HepG2 (cell line): ENCODE data around the gene RAD23A. TPM values are rescaled to one million over a fixed set of nuclear protein-coding genes. Genes with fewer than 3 reads are reported as not detected.
A peak's percentile ranks its signal among the peaks of the same experiment; 100 is the strongest.

Experiments
- ARHGAP35 ChIP-seq: sonication (generic); formaldehyde crosslinking; IDR thresholded peaks from 2 replicates; pipeline ENCODE4 v1.9.0; 2022; ENCODE audit warnings: mild to moderate bottlenecking, inconsistent platforms, moderate library complexity, missing genetic modification reagents, borderline replicate concordance
- ETV5 ChIP-seq: IDR thresholded peaks from 2 replicates; pipeline ENCODE4 v1.6.1; 2018; ENCODE audit warnings: missing biosample characterization, missing genetic modification reagents, inconsistent platforms, borderline replicate concordance
- FOXA3 ChIP-seq: IDR thresholded peaks from 2 replicates; pipeline ENCODE4 v1.6.1; 2016; ENCODE audit warnings: missing genetic modification reagents, missing compliant biosample characterization
- HOXA9 ChIP-seq: sonication (generic); formaldehyde crosslinking; IDR thresholded peaks from 2 replicates; pipeline ENCODE4 v1.8.1; 2022; ENCODE audit warnings: missing genetic modification reagents, mild to moderate bottlenecking, moderate library complexity, borderline replicate concordance
- ZNF563 ChIP-seq: sonication (generic); formaldehyde crosslinking; IDR thresholded peaks from 2 replicates; pipeline ENCODE4 v1.8.0; 2022; ENCODE audit warnings: mild to moderate bottlenecking, moderate library complexity, missing genetic modification reagents
- ZNF720 ChIP-seq: sonication (generic); formaldehyde crosslinking; IDR thresholded peaks from 2 replicates; pipeline ENCODE4 v1.4.0; 2020; ENCODE audit warnings: missing genetic modification reagents
- ZSCAN22 ChIP-seq: sonication (generic); formaldehyde crosslinking; IDR thresholded peaks from 2 replicates; pipeline ENCODE4 v1.4.0; 2020; ENCODE audit warnings: mild to moderate bottlenecking, missing genetic modification reagents
- polyA plus RNA-seq, 8 experiments: library from polyadenylated mRNA; depleted of rRNA in 3 of 8; stranded (reverse) in 7 of 8; unstranded in 1 of 8; fragments of >200 nt; fragmentation: Illumina TruSeq in 4 of 8; extraction: Trizol in 4 of 8; gene quantifications; 2 replicates each; pipeline versions ENCODE4 v1.2.1 to v1.2.3, GENCODE V29; 2011 to 2016; ENCODE audit warnings: low read depth in 4 of 8, missing spikeins in 1 of 8, mixed read lengths in 1 of 8; ENCODE audit not compliant: insufficient read depth in 1 of 8
- total RNA-seq, 5 experiments: library from RNA; depleted of rRNA; stranded (reverse); fragments of >200 nt; fragmentation: Illumina TruSeq; extraction: Trizol; gene quantifications; 2 replicates each; pipeline ENCODE4 v1.2.3, GENCODE V29; 2016; ENCODE audit warnings: low read depth in 1 of 5
- TF ChIP-seq, protein P1 (sequence below): sonication (generic); formaldehyde crosslinking; IDR thresholded peaks from 2 replicates; pipeline ENCODE4 v1.8.1; 2023; ENCODE audit warnings: missing genetic modification reagents, inconsistent platforms, borderline replicate concordance
- TF ChIP-seq, protein P2 (sequence below): sonication (generic); formaldehyde crosslinking; IDR thresholded peaks from 2 replicates; pipeline ENCODE4 v1.8.0; 2022; ENCODE audit warnings: missing genetic modification reagents, low read depth, mild to moderate bottlenecking, borderline replicate concordance
- TF ChIP-seq, protein P3 (sequence below): sonication (generic); formaldehyde crosslinking; IDR thresholded peaks from 2 replicates; pipeline ENCODE4 v1.5.1; 2020; ENCODE audit warnings: missing genetic modification reagents, mild to moderate bottlenecking, borderline replicate concordance
- TF ChIP-seq, protein P4 (sequence below): sonication (generic); formaldehyde crosslinking; IDR thresholded peaks from 2 replicates; pipeline ENCODE4 v1.4.0; 2020; ENCODE audit warnings: missing genetic modification reagents
- TF ChIP-seq, protein P5 (sequence below): sonication (generic); formaldehyde crosslinking; IDR thresholded peaks from 2 replicates; pipeline ENCODE4 v1.8.0; 2022; ENCODE audit warnings: mild to moderate bottlenecking, missing genetic modification reagents; ENCODE audit not compliant: insufficient replicate concordance
- TF ChIP-seq, protein P6 (sequence below): sonication (generic); formaldehyde crosslinking; IDR thresholded peaks from 2 replicates; pipeline ENCODE4 v1.4.0; 2020; ENCODE audit warnings: missing genetic modification reagents

Gene RAD23A
- total and polyA plus RNA-seq, 2 of the 13 experiments (the other 11 are each of a cell fraction or from before 2014, with no cell fraction given) = 42.5 to 54.2 TPM

DNA sequence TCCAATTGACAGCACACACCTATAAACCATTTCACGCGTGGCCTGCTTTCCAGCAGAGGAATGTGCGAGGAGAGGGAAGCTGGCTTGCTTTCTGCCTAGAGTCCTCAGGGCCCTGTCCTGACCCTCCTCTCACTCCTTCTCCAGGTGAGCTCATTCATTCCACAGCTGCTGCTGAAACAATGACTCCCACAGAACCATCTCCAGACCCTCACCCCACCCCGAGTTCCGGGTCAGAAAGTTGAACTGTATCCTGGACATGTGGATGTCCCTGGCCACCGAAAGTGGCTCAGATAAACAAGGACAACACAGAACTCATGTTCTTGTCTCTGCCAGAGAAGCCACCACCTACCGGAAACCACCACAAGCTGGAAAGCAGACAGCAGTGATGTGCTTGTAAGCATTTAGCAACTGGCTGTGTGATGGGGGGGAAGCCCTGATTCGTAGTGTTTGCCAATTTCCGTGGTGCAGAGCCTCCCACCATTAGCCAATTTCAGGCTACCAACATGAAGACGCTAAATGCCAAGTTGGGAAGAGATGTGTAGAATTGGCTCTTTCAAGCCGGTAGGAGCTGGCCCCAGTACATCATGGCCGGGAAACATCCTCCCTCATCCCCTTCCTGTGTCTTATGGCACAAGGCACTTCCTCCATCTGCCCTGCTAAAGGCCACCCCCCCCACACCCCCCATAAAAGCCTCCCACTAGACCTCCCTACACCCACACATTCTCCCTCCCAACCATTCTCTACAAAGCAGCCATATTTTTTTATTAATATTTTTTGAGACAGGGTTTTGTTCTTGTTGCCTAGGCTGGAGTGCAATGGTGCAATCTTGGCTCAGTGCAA is 31.6 kb upstream of the RAD23A start (continued):
- TF ChIP-seq, protein P1, sequence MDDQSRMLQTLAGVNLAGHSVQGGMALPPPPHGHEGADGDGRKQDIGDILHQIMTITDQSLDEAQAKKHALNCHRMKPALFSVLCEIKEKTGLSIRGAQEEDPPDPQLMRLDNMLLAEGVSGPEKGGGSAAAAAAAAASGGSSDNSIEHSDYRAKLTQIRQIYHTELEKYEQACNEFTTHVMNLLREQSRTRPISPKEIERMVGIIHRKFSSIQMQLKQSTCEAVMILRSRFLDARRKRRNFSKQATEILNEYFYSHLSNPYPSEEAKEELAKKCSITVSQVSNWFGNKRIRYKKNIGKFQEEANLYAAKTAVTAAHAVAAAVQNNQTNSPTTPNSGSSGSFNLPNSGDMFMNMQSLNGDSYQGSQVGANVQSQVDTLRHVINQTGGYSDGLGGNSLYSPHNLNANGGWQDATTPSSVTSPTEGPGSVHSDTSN = no peak
- TF ChIP-seq ETV5 (CRISPR knock-in tag) = peak; percentile 76; the same call in 1 of the 2 replicates
- TF ChIP-seq, protein P2, sequence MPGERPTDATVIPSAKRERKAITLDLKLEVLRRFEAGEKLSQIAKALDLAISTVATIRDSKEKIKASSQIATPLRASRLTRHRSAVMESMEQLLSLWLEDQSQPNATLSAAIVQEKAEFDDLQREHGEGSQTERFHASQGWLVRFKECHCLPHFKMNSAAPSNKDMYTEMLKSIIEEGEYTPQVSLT (CRISPR knock-in tag) = no peak
- TF ChIP-seq ARHGAP35 (CRISPR knock-in tag) = no peak
- TF ChIP-seq, protein P3, sequence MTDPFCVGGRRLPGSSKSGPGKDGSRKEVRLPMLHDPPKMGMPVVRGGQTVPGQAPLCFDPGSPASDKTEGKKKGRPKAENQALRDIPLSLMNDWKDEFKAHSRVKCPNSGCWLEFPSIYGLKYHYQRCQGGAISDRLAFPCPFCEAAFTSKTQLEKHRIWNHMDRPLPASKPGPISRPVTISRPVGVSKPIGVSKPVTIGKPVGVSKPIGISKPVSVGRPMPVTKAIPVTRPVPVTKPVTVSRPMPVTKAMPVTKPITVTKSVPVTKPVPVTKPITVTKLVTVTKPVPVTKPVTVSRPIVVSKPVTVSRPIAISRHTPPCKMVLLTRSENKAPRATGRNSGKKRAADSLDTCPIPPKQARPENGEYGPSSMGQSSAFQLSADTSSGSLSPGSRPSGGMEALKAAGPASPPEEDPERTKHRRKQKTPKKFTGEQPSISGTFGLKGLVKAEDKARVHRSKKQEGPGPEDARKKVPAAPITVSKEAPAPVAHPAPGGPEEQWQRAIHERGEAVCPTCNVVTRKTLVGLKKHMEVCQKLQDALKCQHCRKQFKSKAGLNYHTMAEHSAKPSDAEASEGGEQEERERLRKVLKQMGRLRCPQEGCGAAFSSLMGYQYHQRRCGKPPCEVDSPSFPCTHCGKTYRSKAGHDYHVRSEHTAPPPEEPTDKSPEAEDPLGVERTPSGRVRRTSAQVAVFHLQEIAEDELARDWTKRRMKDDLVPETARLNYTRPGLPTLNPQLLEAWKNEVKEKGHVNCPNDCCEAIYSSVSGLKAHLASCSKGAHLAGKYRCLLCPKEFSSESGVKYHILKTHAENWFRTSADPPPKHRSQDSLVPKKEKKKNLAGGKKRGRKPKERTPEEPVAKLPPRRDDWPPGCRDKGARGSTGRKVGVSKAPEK = no peak
- TF ChIP-seq, protein P4, sequence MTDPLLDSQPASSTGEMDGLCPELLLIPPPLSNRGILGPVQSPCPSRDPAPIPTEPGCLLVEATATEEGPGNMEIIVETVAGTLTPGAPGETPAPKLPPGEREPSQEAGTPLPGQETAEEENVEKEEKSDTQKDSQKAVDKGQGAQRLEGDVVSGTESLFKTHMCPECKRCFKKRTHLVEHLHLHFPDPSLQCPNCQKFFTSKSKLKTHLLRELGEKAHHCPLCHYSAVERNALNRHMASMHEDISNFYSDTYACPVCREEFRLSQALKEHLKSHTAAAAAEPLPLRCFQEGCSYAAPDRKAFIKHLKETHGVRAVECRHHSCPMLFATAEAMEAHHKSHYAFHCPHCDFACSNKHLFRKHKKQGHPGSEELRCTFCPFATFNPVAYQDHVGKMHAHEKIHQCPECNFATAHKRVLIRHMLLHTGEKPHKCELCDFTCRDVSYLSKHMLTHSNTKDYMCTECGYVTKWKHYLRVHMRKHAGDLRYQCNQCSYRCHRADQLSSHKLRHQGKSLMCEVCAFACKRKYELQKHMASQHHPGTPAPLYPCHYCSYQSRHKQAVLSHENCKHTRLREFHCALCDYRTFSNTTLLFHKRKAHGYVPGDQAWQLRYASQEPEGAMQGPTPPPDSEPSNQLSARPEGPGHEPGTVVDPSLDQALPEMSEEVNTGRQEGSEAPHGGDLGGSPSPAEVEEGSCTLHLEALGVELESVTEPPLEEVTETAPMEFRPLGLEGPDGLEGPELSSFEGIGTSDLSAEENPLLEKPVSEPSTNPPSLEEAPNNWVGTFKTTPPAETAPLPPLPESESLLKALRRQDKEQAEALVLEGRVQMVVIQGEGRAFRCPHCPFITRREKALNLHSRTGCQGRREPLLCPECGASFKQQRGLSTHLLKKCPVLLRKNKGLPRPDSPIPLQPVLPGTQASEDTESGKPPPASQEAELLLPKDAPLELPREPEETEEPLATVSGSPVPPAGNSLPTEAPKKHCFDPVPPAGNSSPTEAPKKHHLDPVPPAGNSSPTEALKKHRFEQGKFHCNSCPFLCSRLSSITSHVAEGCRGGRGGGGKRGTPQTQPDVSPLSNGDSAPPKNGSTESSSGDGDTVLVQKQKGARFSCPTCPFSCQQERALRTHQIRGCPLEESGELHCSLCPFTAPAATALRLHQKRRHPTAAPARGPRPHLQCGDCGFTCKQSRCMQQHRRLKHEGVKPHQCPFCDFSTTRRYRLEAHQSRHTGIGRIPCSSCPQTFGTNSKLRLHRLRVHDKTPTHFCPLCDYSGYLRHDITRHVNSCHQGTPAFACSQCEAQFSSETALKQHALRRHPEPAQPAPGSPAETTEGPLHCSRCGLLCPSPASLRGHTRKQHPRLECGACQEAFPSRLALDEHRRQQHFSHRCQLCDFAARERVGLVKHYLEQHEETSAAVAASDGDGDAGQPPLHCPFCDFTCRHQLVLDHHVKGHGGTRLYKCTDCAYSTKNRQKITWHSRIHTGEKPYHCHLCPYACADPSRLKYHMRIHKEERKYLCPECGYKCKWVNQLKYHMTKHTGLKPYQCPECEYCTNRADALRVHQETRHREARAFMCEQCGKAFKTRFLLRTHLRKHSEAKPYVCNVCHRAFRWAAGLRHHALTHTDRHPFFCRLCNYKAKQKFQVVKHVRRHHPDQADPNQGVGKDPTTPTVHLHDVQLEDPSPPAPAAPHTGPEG = no peak
- TF ChIP-seq FOXA3 (CRISPR knock-in tag) = peak; percentile 29; the same call in 1 of the 2 replicates
- TF ChIP-seq ZNF720 (CRISPR knock-in tag) = no peak
- TF ChIP-seq, protein P5, sequence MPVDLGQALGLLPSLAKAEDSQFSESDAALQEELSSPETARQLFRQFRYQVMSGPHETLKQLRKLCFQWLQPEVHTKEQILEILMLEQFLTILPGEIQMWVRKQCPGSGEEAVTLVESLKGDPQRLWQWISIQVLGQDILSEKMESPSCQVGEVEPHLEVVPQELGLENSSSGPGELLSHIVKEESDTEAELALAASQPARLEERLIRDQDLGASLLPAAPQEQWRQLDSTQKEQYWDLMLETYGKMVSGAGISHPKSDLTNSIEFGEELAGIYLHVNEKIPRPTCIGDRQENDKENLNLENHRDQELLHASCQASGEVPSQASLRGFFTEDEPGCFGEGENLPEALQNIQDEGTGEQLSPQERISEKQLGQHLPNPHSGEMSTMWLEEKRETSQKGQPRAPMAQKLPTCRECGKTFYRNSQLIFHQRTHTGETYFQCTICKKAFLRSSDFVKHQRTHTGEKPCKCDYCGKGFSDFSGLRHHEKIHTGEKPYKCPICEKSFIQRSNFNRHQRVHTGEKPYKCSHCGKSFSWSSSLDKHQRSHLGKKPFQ (CRISPR knock-in tag) = no peak
- TF ChIP-seq, protein P6, sequence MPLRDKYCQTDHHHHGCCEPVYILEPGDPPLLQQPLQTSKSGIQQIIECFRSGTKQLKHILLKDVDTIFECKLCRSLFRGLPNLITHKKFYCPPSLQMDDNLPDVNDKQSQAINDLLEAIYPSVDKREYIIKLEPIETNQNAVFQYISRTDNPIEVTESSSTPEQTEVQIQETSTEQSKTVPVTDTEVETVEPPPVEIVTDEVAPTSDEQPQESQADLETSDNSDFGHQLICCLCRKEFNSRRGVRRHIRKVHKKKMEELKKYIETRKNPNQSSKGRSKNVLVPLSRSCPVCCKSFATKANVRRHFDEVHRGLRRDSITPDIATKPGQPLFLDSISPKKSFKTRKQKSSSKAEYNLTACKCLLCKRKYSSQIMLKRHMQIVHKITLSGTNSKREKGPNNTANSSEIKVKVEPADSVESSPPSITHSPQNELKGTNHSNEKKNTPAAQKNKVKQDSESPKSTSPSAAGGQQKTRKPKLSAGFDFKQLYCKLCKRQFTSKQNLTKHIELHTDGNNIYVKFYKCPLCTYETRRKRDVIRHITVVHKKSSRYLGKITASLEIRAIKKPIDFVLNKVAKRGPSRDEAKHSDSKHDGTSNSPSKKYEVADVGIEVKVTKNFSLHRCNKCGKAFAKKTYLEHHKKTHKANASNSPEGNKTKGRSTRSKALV = no peak
- no peak for TF ChIP-seq ZSCAN22 (CRISPR knock-in tag)
- TF ChIP-seq HOXA9 (CRISPR knock-in tag) = no peak
- no peak for TF ChIP-seq ZNF563 (CRISPR knock-in tag)
